K562 (cell line): ENCODE data around the gene RBM17. TPM values are rescaled to one million over a fixed set of nuclear protein-coding genes. Genes with fewer than 3 reads are reported as not detected.

Experiments used
- CBX8 ChIP-seq: fragments of 200-600 bp; sonication (generic); IDR thresholded peaks from 2 replicates; pipeline ENCODE4 v1.6.1; 2012; ENCODE audit warnings: borderline replicate concordance, mixed run types, low read depth, mild to moderate bottlenecking, moderate library complexity, mixed read lengths, low read length, control low read depth, inconsistent platforms; ENCODE audit not compliant: poor library complexity, severe bottlenecking; ENCODE audit errors: extremely low read depth
- DACH1 ChIP-seq: fragments of 450-650 bp; IDR thresholded peaks from 2 replicates; pipeline ENCODE4 v1.6.1; 2018; ENCODE audit not compliant: partially characterized antibody
- ETV1 ChIP-seq: fragments of 450-650 bp; conservative IDR thresholded peaks from 2 replicates; pipeline ENCODE4 v1.6.1; 2016; ENCODE audit warnings: missing genetic modification characterization, control low read depth, low read depth, missing compliant biosample characterization
- FOXP1 ChIP-seq: sonication (generic); formaldehyde crosslinking; IDR thresholded peaks from 2 replicates; pipeline ENCODE4 v1.8.0; 2022; ENCODE audit warnings: mild to moderate bottlenecking, missing genetic modification reagents
- HNRNPK ChIP-seq: fragments of 200-400 bp; formaldehyde crosslinking; IDR thresholded peaks from one replicate; pipeline ENCODE4 v1.6.1; 2018; ENCODE audit warnings: mild to moderate bottlenecking, low read depth, low read length; ENCODE audit not compliant: poor library complexity, severe bottlenecking
- MEF2D ChIP-seq: conservative IDR thresholded peaks from 2 replicates; pipeline ENCODE4 v1.6.1; 2016; ENCODE audit warnings: low read depth, missing genetic modification characterization, missing compliant biosample characterization
- MLLT1 ChIP-seq, 2 experiments: fragments of 450-650 bp; IDR thresholded peaks; 2 replicates each; pipeline ENCODE4 v1.6.1; 2016
- NEUROD1 ChIP-seq: fragments of 150-350 bp; IDR thresholded peaks from 2 replicates; pipeline ENCODE4 v1.6.1; 2014; ENCODE audit warnings: borderline replicate concordance, low read length, low read depth; ENCODE audit not compliant: partially characterized antibody
- POLR2H ChIP-seq: IDR thresholded peaks from 2 replicates; pipeline ENCODE4 v1.6.1; 2016; ENCODE audit warnings: missing genetic modification characterization, low read depth, mild to moderate bottlenecking, control low read depth, missing compliant biosample characterization, moderate library complexity
- POU5F1 ChIP-seq: fragments of 150-350 bp; IDR thresholded peaks from 2 replicates; pipeline ENCODE4 v1.6.1; 2014; ENCODE audit warnings: borderline replicate concordance, low read length, low read depth, mild to moderate bottlenecking; ENCODE audit not compliant: partially characterized antibody
- PPARD ChIP-seq: fragments of 250-450 bp; sonication (Bioruptor Pico); IDR thresholded peaks from 2 replicates; pipeline ENCODE4 v1.8.0; 2022; ENCODE audit warnings: inconsistent platforms, mild to moderate bottlenecking, moderate library complexity
- PRDM10 ChIP-seq: fragments of 450-650 bp; IDR thresholded peaks from 2 replicates; pipeline ENCODE4 v1.6.1; 2018; ENCODE audit not compliant: partially characterized antibody
- RBM22 ChIP-seq: fragments of 200-400 bp; formaldehyde crosslinking; IDR thresholded peaks from 2 replicates; pipeline ENCODE4 v1.6.1; 2018; ENCODE audit warnings: low read length, low read depth; ENCODE audit not compliant: poor library complexity, severe bottlenecking
- RFX5 ChIP-seq: IDR thresholded peaks from 2 replicates; pipeline ENCODE4 v1.6.1; 2011; ENCODE audit warnings: low read depth, mild to moderate bottlenecking, improper control_type of control experiment, low read length
- RFX7 ChIP-seq: fragments of 250-450 bp; sonication (Bioruptor Pico); IDR thresholded peaks from 2 replicates; pipeline ENCODE4 v1.5.1; 2021; ENCODE audit warnings: mild to moderate bottlenecking
- RNF219 ChIP-seq: fragments of 250-450 bp; sonication (Bioruptor Pico); IDR thresholded peaks from 2 replicates; pipeline ENCODE4 v1.5.0; 2022; ENCODE audit warnings: mild to moderate bottlenecking
- SETDB1 ChIP-seq: IDR thresholded peaks from one replicate; pipeline ENCODE4 v1.6.1; 2012; ENCODE audit warnings: low read length, control low read depth, inconsistent platforms
- SIN3B ChIP-seq: fragments of 450-650 bp; IDR thresholded peaks from 2 replicates; pipeline ENCODE4 v1.6.1; 2017; ENCODE audit warnings: low read depth, mild to moderate bottlenecking, moderate library complexity
- SIRT6 ChIP-seq: IDR thresholded peaks from one replicate; pipeline ENCODE4 v1.6.1; 2012; ENCODE audit warnings: low read depth, mild to moderate bottlenecking, control low read depth, inconsistent platforms, low read length, moderate library complexity
- SRF ChIP-seq, 2 experiments: fragments of 250-450, 450-650 bp in 1 of 2; sonication (Bioruptor Pico) in 1 of 2; sonication (generic) in 1 of 2; formaldehyde crosslinking; IDR thresholded peaks; 2 replicates each; pipeline versions ENCODE4 v1.5.0 to v1.5.1; 2020 to 2022; ENCODE audit warnings: mild to moderate bottlenecking in 1 of 2, missing genetic modification reagents in 1 of 2
- polyA plus RNA-seq, 8 experiments: library from polyadenylated mRNA; depleted of rRNA in 4 of 8; stranded (reverse) in 5 of 8; unstranded in 3 of 8; fragments of >200 nt; fragmentation: Nextera tagmentation in 2 of 8; fragmentation: Illumina TruSeq in 1 of 8; extraction: Ambion mirVana in 2 of 8; extraction: Trizol in 1 of 8; gene quantifications; 2 replicates each; pipeline versions ENCODE4 v1.2.1 to v1.2.3, GENCODE V29; 2011 to 2014; ENCODE audit warnings: inconsistent platforms in 1 of 8, missing spikeins in 1 of 8
- total RNA-seq, 7 experiments: library from RNA; depleted of rRNA in 6 of 7; stranded (reverse); fragments of >200 nt in 6 of 7; fragmentation: Illumina TruSeq in 2 of 7; extraction: Trizol in 2 of 7; gene quantifications; 2 replicates each; pipeline versions ENCODE4 v1.2.1 to v1.2.3, GENCODE V29; 2011 to 2021; ENCODE audit warnings: low replicate concordance in 1 of 7

The RBM17 gene
- total and polyA plus RNA-seq, 9 of the 15 experiments (the other 6 are each of a cell fraction or from before 2014, with no cell fraction given): 23.6 to 217 (median 124) TPM

- no peak for TF ChIP-seq PRDM10
- no peak for TF ChIP-seq SIN3B
- TF ChIP-seq SETDB1: no peak
- TF ChIP-seq CBX8: no peak
- no peak for TF ChIP-seq POLR2H (tag)
- TF ChIP-seq SIRT6: no peak
- TF ChIP-seq PPARD (CRISPR knock-in tag): no peak
- no peak for TF ChIP-seq MEF2D
- TF ChIP-seq ETV1 (tag): no peak
- no peak for TF ChIP-seq NEUROD1
- no peak for TF ChIP-seq MLLT1 (IDR thresholded peaks at IDR 0.05)
- TF ChIP-seq RFX5: no peak
- TF ChIP-seq RFX7 (CRISPR knock-in tag): no peak
- no peak for TF ChIP-seq POU5F1
- peak; percentile 85; the same call in 1 of the 2 replicates for TF ChIP-seq FOXP1 (CRISPR knock-in tag)
- no peak for TF ChIP-seq SRF (CRISPR knock-in tag; IDR thresholded peaks at IDR 0.05)
- TF ChIP-seq RNF219 (CRISPR knock-in tag): no peak
- no peak for TF ChIP-seq RBM22
- peak; percentile 68 for TF ChIP-seq DACH1
- no peak for TF ChIP-seq HNRNPK
These were observed 2.2 kb upstream of the RBM17 start (continued) for GRCh38 chr10:6086375-6087233.
